Smooth muscle cell of the brain vasculature (primary cell): ENCODE measurements around the gene OR4F6.
"Not testable (repeated sequence)": the region's sequence is repeated elsewhere in the genome, so short reads cannot be mapped to it uniquely, and the experiment has no call there.

ENCODE experiments used
- DNase-seq: peaks from one replicate; pipeline ENCODE4 v3.0.0-alpha.2; 2012; ENCODE audit warnings: low read depth, low spot score

The OR4F6 gene

DNA sequence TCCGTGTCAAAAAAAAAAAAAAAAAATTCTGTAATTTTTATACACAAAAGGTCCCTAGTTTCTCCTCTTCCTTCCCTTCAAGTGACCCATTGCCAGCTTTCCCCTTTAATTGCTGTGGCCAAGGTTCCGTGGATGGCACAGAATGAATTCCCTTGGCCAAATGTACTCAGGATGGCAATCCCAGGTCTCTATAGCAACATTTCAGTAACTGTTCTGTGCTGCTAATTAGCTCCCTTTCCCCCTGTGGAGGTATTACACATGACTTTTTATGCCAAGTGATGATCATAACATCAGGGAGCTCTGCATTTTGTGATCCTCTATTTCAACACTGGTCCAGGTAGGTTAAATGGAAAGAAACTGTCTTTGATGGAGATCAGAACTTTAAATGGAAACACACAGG, at the start of gene OR4F6:
TSS of gene OR4F6 (plus strand) at position 301 of the 400 bp plus-strand sequence. CDS start 2,211 bp downstream, outside the sequence.
- no peak for DNase-seq

- not testable (repeated sequence) for DNase-seq
Observed at GRCh38 chr15:101764669-101765339, 38.5 kb upstream of the OR4F6 start.

DNA sequence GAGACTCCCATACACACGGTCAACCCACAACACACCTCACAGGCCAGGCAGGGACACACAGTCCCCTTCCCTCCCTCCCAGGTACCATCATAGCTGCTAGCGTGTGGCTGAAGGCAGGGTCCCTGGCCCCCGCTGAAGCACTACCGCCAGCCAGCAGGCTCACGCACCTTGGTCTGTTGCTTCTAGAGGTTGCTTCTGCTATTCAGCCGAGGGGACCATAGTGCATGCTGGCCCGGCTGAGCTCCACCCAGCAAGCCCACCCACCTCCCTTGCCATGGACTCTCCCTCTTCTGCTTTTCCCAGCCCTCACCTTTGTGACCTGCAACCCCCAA, 38.0 kb upstream of the OR4F6 start:
- not testable (repeated sequence) for DNase-seq

DNA sequence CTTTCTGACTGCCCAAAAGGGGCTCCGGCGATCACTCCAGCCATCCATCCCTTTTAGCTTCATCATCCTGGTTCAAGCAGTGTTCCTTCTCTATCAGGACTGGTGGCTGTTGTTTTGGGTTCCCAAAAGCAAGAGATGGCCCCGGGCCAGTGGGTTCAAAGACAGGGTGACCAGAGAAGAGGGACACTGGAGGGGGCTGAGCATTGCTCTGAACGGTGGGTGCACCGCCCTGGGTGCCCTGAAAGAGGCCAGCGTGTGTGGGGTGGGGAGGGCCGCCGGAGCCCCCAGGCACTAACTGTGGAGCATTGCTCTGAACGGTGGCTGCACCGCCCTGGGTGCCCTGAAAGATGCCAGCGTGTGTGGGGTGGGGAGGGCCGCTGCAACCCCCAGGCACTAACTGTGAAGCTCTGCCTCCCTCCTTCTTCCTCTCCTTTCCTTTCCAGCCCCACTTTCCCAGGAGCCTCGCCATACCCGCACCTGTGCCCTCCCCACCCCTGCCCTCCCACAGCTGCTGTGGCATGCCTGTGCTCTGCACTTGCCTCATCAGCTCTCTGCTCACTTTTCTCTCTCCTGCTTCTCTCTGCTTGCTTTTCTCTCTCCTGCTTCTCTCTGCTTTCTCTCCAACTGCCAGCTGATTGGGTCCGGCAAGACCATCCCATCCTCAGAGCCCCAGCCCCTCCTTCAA, 37.4 kb upstream of the OR4F6 start:
- DNase-seq = no peak

- DNase-seq = not testable (repeated sequence)
Observed at GRCh38 chr15:101767083-101767640, 36.1 kb upstream of the OR4F6 start.

DNA sequence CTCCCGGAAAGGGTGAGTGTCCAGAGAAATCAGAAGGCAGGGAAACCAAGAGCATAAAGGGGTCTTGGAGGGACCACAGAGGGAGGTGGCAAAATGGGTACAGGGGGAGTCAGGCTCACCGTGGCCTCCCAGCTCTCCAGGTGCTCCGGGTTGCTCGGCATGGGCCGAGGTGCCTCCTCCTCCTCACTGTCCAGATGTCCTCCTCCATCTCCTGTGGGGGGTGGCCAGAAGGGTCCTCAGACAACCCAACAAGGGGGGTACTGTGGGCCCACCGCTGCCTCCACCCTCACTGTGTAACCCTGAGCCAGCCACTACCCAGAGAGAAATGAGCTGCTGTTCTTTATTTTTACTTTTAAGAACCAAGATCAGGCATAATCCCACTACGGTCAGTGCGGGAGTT, 30.4 kb upstream of the OR4F6 start:
- no peak for DNase-seq

DNA sequence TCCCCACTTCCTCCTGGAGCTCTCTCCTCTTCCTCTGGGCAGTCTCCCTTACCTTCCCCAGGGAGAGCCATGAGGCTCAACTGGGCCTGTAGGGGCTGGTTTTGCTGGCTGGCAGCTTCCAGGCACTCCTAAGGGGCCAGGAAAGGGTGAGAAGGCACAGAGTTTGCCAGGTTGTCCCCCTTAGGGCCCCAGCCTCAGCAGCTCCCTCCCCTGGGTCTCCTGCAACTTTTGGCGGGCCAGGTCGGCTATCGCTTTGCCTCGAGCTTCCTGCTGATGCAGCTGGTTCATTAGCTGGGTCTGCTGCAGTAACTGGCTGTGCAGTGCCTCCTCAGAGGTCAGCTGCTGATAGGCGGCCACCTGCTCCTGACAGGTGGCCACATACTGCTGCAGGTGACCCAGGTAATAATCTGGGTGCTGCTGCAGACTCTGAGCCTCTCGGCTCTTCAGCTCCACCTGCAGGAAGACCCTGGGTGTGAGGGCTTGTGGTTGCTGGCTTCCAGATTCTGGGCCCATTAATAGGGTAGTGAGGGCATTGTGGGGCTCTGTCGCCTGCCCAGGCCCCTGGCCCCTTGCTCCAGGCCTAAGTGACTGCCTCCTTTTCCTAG, 29.7 kb upstream of the OR4F6 start:
- no peak for DNase-seq

GRCh38 chr15:101775136-101775535, 28.2 kb upstream of the OR4F6 start:
- DNase-seq = no peak

DNA sequence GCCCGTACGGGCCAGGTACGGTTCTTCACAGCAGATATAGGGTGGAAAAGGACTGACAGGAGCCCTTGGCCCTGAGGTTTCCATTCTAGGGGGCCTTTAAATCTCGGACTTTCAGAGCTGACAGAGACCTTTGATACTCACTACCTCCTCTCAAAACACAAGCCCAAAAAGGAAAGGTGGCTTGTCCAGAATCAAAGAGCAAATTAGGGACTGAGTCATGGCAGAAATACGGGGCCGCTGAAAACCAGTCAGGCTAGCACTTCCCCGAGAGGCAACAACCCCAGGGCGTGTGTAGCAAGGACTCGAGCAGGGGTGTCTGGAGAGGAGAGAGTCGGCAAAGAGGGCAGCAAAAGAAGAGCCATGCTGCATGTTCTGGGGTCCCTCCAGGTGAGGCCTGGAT, 24.7 kb upstream of the OR4F6 start:
- DNase-seq = not testable (repeated sequence)

DNA sequence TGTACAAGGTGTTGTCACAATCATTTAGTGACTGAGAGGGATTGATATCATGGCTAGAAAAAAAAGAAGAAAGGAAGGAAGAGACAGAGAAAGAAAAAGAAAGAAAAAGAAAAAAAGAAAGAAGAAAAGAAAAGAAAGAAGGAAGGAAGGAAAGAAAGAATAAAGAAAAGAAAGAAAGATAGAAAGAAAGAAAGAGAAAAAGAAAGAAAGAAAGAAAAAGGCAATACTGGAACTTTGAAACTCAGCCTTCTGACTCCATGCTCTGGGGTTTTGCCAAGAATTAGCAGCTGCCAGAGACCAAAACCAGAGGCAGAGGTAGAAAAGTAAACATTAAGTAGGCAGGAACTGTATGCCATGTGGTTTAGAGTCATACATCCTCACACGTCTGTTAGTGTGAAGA, 23.1 kb upstream of the OR4F6 start:
- DNase-seq = not testable (repeated sequence)

GRCh38 chr15:101781928-101782327, 21.4 kb upstream of the OR4F6 start:
- DNase-seq = no peak

- no peak for DNase-seq
Observed at GRCh38 chr15:101784644-101785043, 18.7 kb upstream of the OR4F6 start.

DNA sequence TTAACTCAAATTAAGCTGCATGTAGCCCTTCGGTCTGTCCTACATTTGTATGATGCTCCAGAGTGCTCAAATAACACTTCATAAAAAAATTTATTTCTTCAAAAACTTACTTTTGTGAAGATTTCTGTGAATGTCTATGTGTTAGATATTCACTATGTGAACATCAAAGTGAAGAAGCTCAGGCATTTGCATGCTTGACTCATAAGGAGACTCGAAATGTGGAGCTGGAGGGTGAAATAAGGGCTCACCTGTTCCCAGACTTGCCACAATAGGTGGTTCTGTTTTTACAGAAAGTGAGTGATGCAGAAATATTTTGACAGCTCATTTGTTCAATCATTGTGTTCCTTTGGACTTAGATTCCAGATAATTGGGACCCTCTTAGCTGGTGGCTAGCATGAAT, 16.9 kb upstream of the OR4F6 start:
- DNase-seq = not testable (repeated sequence)

- not testable (repeated sequence) for DNase-seq
Observed at GRCh38 chr15:101788001-101788400, 15.3 kb upstream of the OR4F6 start.

GRCh38 chr15:101788503-101789269, 14.6 kb upstream of the OR4F6 start:
- not testable (repeated sequence) for DNase-seq

- not testable (repeated sequence) for DNase-seq
Observed at GRCh38 chr15:101790748-101791147, 12.6 kb upstream of the OR4F6 start.

DNA sequence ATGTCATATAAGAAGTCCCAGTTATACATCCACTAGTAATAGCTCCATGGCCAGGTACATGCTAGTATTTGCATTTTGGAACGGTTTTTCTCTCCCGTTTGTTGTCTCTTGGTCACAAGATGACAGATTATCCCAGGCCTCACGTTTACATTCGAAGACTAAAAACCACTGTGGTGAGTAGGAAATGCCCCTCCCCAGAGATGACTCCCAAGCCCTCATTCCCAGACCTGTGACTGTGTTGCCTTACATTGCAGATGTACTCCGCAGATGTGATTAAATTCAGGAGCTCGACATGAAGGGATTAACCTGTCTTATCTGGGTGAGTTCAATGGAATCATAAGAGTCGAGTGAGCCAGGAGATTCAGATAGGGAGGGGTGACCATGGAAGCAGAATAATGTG, 9.3 kb upstream of the OR4F6 start:
- DNase-seq = not testable (repeated sequence)

DNA sequence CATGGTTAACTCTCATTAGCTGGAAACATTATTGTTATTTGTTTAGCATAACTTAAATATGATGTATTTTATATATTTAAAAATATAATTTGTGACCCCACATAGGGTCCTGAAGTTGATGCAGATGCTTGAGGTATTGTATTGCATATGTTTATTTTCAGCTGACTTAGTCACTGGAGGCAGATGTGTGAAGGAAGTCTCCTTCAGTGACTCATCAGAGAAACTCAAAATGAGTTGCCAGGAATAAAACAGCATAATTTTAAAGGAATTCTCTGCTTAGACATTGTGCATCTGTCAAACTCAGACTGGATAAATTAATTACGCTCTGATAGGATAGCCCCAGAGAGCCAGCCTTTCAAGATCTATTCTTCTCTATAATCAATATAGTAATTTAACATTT, 7.9 kb upstream of the OR4F6 start:
- peak; percentile 1 for DNase-seq

DNA sequence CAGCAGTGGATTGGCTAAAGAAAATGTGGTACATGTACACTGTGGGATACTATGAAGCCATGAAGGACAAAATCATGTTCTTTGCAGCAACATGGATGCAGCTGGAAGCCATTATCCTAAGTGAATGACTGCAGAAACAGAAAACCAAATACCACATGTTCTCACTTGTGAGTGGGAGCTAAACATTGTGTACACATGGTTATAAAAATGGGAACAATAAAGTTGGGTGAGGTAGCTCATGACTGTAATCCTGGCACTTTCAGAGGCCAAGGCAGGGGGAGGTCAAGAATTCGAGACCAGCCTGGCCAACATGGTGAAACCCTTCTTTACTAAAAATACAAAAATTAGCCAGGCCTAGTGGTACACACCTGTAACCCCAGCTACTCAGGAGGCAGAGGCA, 3.6 kb upstream of the OR4F6 start:
- DNase-seq = no peak

GRCh38 chr15:101801048-101801447, 2.3 kb upstream of the OR4F6 start:
- no peak for DNase-seq

GRCh38 chr15:101803676-101804075, 367 bp downstream of the OR4F6 start:
- no peak for DNase-seq

GRCh38 chr15:101804375-101804774, 1.1 kb downstream of the OR4F6 start:
- no peak for DNase-seq
